ENCODE data around the gene NECAP2. TPM values are rescaled to one million over a fixed set of nuclear protein-coding genes. Genes with fewer than 3 reads are reported as not detected.

NECAP2 gene
- total RNA-seq, 1 donor from 2014 or later: 44.7 TPM

DNA sequence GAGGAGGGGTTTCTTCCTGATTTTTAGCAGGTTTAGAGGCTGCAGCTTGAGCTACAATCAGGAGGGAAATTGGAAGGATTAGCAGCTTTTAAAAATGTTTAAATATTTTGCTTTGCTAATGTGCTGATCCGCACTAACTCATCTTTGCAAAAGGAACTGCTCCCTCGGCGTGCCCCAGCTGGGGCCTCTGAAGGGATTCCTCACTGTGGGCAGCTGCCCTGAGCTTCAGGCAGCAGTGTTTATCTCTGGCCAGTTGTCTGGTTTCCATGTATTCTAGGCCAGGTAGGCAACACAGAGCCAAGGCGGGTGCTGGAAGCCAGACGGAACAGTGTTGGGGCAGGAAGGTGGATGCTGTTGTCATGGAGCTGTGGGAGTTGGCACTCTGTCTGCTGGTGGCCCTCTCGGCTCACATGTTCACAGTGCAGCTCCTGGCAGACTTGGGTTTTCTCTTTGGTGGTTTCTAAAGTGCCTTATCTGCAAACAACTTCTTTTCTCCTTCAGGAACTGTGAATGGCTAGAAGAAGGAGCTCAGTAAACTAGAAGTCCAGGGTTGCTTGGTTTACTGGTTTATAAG, 18.9 kb downstream of the NECAP2 start:
- H3K27ac Mint-ChIP-seq (ENCODE audit: unreplicated experiment): no peak overlapping the region
- no peaks in the 10 kb centered on the region for H3K27me3 Mint-ChIP-seq (ENCODE audit: low read depth)
- no peak for DNase-seq (ENCODE audit: low read depth, low spot score)
- TF ChIP-seq, protein P1, sequence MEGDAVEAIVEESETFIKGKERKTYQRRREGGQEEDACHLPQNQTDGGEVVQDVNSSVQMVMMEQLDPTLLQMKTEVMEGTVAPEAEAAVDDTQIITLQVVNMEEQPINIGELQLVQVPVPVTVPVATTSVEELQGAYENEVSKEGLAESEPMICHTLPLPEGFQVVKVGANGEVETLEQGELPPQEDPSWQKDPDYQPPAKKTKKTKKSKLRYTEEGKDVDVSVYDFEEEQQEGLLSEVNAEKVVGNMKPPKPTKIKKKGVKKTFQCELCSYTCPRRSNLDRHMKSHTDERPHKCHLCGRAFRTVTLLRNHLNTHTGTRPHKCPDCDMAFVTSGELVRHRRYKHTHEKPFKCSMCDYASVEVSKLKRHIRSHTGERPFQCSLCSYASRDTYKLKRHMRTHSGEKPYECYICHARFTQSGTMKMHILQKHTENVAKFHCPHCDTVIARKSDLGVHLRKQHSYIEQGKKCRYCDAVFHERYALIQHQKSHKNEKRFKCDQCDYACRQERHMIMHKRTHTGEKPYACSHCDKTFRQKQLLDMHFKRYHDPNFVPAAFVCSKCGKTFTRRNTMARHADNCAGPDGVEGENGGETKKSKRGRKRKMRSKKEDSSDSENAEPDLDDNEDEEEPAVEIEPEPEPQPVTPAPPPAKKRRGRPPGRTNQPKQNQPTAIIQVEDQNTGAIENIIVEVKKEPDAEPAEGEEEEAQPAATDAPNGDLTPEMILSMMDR (conservative IDR thresholded peaks at IDR 0.05): no peak
- H3K4me3 Mint-ChIP-seq: no peak overlapping the region
- no peaks in the 10 kb centered on the region for H3K9me3 Mint-ChIP-seq
- H3K4me1 Mint-ChIP-seq: no peaks in the 10 kb centered on the region
- H3K36me3 Mint-ChIP-seq (ENCODE audit: low read depth): peaks cover 3% of the 10 kb centered on the region

DNA sequence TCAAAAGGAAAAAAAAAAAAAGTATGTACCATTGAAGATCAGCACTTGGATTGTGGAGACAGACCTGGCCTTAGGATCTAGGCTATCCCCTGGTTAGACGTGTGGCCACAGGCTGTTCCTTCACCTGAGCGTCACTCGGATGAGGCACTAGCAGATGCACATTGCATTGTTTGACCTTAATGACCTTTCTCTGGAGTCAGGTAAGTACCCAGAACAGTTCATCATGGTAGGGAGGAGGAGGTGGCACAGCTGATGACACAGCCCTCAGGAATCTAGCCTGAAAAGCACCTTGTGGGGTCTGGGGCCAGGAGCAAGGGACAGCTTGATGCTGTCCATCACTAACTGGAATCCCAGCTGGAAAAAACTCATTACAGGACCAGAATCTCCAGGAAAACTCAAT, 21.2 kb downstream of the NECAP2 start:
- H3K9me3 Mint-ChIP-seq: no peaks in the 10 kb centered on the region
- DNase-seq (ENCODE audit: low read depth, low spot score): no peak
- TF ChIP-seq, protein P1 (conservative IDR thresholded peaks at IDR 0.05): no peak
- H3K4me1 Mint-ChIP-seq: no peaks in the 10 kb centered on the region
- H3K4me3 Mint-ChIP-seq: no peak overlapping the region
- H3K27me3 Mint-ChIP-seq (ENCODE audit: low read depth): no peaks in the 10 kb centered on the region
- H3K36me3 Mint-ChIP-seq (ENCODE audit: low read depth): peaks cover 7% of the 10 kb centered on the region
- peak overlapping the region; percentile 2 for H3K27ac Mint-ChIP-seq (ENCODE audit: unreplicated experiment)

DNA sequence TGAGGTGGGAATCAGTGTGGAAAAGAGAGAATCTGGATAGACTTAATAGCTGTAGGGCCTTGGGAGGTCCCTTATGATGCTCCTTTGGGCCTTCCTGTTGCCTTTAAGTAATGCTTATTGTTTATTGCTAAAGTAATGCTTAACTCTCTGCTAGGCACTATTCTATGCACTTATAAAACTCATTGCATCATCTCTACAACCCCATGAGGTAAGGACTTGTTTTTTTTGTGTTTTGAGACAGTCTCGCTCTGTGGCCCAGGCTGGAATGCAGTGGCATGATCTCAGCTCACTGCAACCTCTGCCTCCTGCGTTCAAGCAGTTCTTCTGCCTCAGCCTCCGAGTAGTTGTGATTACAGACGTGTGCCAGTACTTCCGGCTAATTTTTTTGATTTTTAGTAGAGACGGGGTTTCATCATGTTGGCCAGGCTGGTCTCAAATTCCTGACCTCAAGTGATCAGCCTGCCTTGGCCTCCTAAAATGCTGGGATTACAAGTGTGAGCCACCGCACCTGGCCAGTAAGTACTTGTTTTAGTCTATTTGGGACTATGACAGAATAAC, 22.3 kb downstream of the NECAP2 start:
- no peaks in the 10 kb centered on the region for H3K9me3 Mint-ChIP-seq
- H3K27ac Mint-ChIP-seq (ENCODE audit: unreplicated experiment): no peak overlapping the region
- H3K36me3 Mint-ChIP-seq (ENCODE audit: low read depth): peaks cover 7% of the 10 kb centered on the region
- no peak for DNase-seq (ENCODE audit: low read depth, low spot score)
- TF ChIP-seq, protein P1 (conservative IDR thresholded peaks at IDR 0.05): no peak
- H3K27me3 Mint-ChIP-seq (ENCODE audit: low read depth): no peaks in the 10 kb centered on the region
- H3K4me1 Mint-ChIP-seq: no peaks in the 10 kb centered on the region
- H3K4me3 Mint-ChIP-seq: no peak overlapping the region

DNA sequence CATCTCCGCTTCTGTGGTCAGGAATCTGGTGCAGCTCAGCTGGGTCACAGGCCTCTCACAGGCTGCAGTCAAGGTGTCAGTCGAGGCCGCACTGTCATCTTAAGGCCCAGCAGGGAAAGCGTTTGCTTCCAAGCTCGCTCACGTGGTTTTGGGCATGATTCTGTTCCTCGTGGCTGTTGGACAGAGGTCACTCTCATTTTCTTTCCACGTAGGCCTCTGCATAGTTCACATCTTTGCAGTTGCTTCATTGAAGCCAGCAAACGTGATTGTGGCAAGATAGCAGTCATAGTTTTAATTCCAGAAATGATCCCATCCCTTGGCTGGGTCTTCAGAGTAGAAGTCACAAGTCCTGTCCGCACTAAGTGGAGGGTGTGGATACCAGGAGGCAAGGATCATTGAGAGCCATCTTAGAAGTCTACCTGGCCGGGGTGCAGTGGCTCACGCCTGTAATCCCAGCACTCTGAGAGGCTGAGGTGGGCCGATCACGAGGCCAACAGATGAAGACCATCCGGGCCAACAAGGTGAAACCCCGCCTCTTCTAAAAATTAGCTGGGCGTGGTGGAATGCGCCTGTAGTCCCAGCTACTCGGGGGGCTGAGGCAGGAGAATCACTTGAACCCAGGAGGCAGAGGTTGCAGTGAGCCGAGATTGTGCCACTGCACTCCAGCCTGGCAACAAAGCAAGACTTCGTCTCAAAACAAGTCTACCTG, 24.5 kb downstream of the NECAP2 start:
- Mint-ChIP-seq H3K27ac (ENCODE audit: unreplicated experiment) (no peak overlapping the region), H3K9me3 (no peaks in the 10 kb centered on the region), H3K4me3 (no peak overlapping the region), H3K4me1 (no peaks in the 10 kb centered on the region), H3K27me3 (ENCODE audit: low read depth) (no peaks in the 10 kb centered on the region), H3K36me3 (ENCODE audit: low read depth) (peaks cover 9% of the 10 kb centered on the region)
- TF ChIP-seq, protein P1 (conservative IDR thresholded peaks at IDR 0.05): no peak
- DNase-seq (ENCODE audit: low read depth, low spot score): no peak

DNA sequence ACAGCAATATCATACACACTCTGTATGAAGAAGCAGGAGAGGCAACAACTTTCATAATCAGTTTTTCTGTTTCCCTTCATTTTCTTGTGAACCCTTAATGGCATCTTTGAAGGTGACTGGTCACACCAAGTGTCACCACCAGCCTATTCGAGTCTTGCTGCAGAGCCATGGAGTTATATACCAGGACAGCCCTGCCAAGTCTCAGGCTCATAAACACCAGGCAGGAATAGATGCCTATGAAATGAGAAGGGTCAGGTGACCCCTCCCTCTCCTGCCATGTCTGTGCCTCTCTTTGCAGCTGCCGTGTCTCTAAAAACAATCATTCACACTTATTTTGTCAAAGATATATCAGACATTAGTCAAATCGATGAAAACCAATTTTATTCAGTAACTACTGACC, 28.0 kb downstream of the NECAP2 start:
- H3K27ac Mint-ChIP-seq (ENCODE audit: unreplicated experiment): no peak overlapping the region
- H3K4me3 Mint-ChIP-seq: no peak overlapping the region
- H3K9me3 Mint-ChIP-seq: no peaks in the 10 kb centered on the region
- no peak for DNase-seq (ENCODE audit: low read depth, low spot score)
- H3K4me1 Mint-ChIP-seq: no peaks in the 10 kb centered on the region
- no peaks in the 10 kb centered on the region for H3K27me3 Mint-ChIP-seq (ENCODE audit: low read depth)
- TF ChIP-seq, protein P1 (conservative IDR thresholded peaks at IDR 0.05): no peak
- H3K36me3 Mint-ChIP-seq (ENCODE audit: low read depth): peaks cover 18% of the 10 kb centered on the region

Data from neural crest cell (in vitro differentiated cells).